Right atrium auricular region (tissue), 2 donors: ENCODE measurements around the gene CRPPA. TPM values are rescaled to one million over a fixed set of nuclear protein-coding genes. Genes with fewer than 3 reads are reported as not detected.

ENCODE experiments used
- DNase-seq: peaks from one replicate; pipeline ENCODE4 v3.0.0-alpha.2; 2019; ENCODE audit warnings: low spot score
- H3K27ac ChIP-seq, 2 donors: fragments of 200-600 bp; sonication (generic); 1 replicate in 1 of 2; 2 replicates in 1 of 2; pipeline ENCODE4 v1.5.1; 2016 to 2019
- H3K27me3 ChIP-seq, 2 donors: fragments of 200-600 bp; sonication (generic); one replicate each; pipeline versions ENCODE4 v1.5.1 to v1.6.0; 2017 to 2019
- H3K36me3 ChIP-seq: fragments of 200-600 bp; sonication (generic); one replicate; pipeline ENCODE4 v1.5.1; 2016
- H3K4me1 ChIP-seq, 2 donors: fragments of 200-600 bp; sonication (generic); one replicate each; pipeline versions ENCODE4 v1.5.1 to v1.6.0; 2017 to 2019
- H3K4me3 ChIP-seq, 2 donors: fragments of 200-600 bp; sonication (generic); 1 replicate in 1 of 2; 2 replicates in 1 of 2; pipeline ENCODE4 v1.5.1; 2017 to 2019; ENCODE audit warnings: mild to moderate bottlenecking in 1 of 2, moderate library complexity in 1 of 2
- H3K9me3 ChIP-seq, 2 donors: fragments of 200-600 bp; sonication (generic); one replicate each; pipeline ENCODE4 v1.5.1; 2019
- CTCF ChIP-seq, 2 donors: fragments of 200-600 bp; sonication (generic); IDR thresholded peaks; one replicate each; pipeline ENCODE4 v1.5.1; 2019; ENCODE audit warnings: antibody characterized with exemption in 2 of 2
- total RNA-seq, 2 donors: library from RNA; depleted of rRNA; stranded (reverse); fragments of >200 nt; gene quantifications; one replicate each; pipeline ENCODE4 v1.1.0, GENCODE V29; 2016

Gene CRPPA
- total RNA-seq: 1 to 10 TPM; 2.2 to 8.0 TPM

- H3K9me3 ChIP-seq: no peaks in the 10 kb centered on the region
- peak within 1 kb of the TSS; percentile 61 to 74 for H3K4me3 ChIP-seq
- H3K27me3 ChIP-seq: no peaks in the 10 kb centered on the region
- no peaks in the 10 kb centered on the region for H3K36me3 ChIP-seq
- no peak for DNase-seq
- H3K27ac ChIP-seq: peak within 1 kb of the TSS; percentile 96 to 98
- TF ChIP-seq CTCF (IDR thresholded peaks at IDR 0.05): no peak
- peaks cover 0 to 24% of the 10 kb centered on the region in 2 donors for H3K4me1 ChIP-seq
Measured at GRCh38 chr7:16421333-16422102, at the start of gene CRPPA. CRPPA (minus strand) TSS chr7:16421538; CDS start chr7:16421322, 216 bp downstream.

DNA sequence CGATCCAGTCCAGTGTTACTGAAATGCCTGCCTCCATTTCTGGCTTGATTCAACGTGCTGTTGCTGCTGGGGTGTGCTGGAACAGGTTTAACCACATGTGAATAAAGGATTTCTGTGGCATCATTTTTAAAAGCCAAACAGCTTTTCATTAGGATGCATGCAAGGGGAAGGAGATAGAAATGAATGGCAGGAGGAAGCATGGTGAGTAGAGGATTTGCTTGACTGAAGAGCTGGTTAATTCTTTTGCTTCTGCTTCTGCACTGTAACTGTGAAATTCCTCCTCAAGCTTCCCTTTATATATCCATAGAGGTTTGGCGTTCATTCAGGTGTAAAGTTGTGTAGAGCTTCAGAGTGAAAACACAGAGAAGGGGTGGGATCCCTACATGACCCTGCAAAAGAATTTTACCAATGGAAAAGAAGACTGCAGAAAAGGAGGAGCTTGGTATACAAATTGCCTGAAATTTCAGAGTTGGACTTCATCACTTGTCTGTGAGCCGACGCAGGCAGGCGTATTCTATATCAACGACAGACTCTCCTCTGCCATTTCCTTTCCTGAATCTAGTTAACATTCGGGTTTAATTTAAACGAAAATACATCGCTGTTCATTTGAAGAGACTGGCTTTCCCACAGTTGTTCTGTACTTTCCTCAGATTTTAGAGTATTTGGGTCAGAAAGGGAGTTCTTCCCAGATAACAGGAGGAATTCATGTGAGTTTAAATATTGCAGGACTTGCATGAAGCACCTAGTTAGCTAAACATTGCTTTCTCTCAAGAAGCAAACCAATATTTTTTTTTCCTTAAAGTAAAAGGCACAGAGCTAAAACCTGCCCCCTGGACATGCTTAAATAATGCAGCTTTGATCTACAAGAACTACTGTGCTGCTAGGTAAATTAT, 44.4 kb upstream of the CRPPA start, which contains the start of gene SOSTDC1:
Gene SOSTDC1, minus strand, starts transcription at position 270 of the 893 bp plus-strand sequence. Its CDS starts 70 bp downstream, at position 200.
- H3K9me3 ChIP-seq: no peaks in the 10 kb centered on the region
- H3K4me1 ChIP-seq: no peaks in the 10 kb centered on the region
- no peaks in the 10 kb centered on the region for H3K36me3 ChIP-seq
- DNase-seq: no peak
- peak within 1 kb of the TSS; percentile 8 to 27 for H3K4me3 ChIP-seq
- H3K27me3 ChIP-seq: no peaks in the 10 kb centered on the region
- no peak for TF ChIP-seq CTCF (IDR thresholded peaks at IDR 0.05)
- H3K27ac ChIP-seq: peak within 1 kb of the TSS in 1 of 2 donors; percentile 44

- no peaks in the 10 kb centered on the region for H3K27me3 ChIP-seq
- H3K27ac ChIP-seq: peak overlapping the region in 1 of 2 donors; percentile 44
- H3K36me3 ChIP-seq: no peaks in the 10 kb centered on the region
- H3K4me3 ChIP-seq: peak overlapping the region; percentile 6 to 23
- TF ChIP-seq CTCF (IDR thresholded peaks at IDR 0.05): no peak
- no peak for DNase-seq
- H3K4me1 ChIP-seq: no peaks in the 10 kb centered on the region
- no peaks in the 10 kb centered on the region for H3K9me3 ChIP-seq
Measured at GRCh38 chr7:16463949-16464715, 42.8 kb upstream of the CRPPA start.

GRCh38 chr7:16463520-16463919, 42.2 kb upstream of the CRPPA start:
- TF ChIP-seq CTCF (IDR thresholded peaks at IDR 0.05): no peak
- DNase-seq: no peak
- Histone ChIP-seq H3K27me3 (no peaks in the 10 kb centered on the region), H3K36me3 (no peaks in the 10 kb centered on the region), H3K9me3 (no peaks in the 10 kb centered on the region), H3K4me1 (no peaks in the 10 kb centered on the region), H3K27ac (peak overlapping the region in 1 of 2 donors; percentile 44), H3K4me3 (peak overlapping the region in 1 of 2 donors; percentile 23)

DNA sequence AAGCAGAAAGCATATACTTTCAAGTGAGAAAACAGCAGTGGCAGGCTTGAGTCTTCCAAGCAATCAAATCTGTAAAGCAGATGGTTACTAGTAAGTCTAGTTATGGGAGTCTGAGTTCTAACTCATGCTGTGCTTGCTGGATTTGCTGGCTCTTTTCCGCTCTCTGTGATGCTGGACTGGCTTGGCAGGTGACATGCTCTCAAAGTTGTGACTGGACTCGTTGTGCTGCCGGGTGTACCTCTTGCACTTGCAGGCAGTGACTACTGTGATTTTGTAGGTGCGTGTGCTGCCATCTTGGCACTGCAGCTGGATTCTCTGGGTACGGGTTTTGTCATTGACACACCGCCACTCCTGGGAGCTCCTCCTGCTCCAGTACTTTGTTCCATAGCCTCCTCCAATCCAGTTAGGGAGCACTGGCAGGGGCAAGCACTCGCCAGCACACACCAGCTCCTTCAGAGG, 41.1 kb upstream of the CRPPA start:
- no peak for DNase-seq
- H3K27me3 ChIP-seq: no peaks in the 10 kb centered on the region
- no peaks in the 10 kb centered on the region for H3K4me1 ChIP-seq
- H3K27ac ChIP-seq: peak overlapping the region in 1 of 2 donors; percentile 68
- no peaks in the 10 kb centered on the region for H3K9me3 ChIP-seq
- H3K4me3 ChIP-seq: no peak overlapping the region
- TF ChIP-seq CTCF (IDR thresholded peaks at IDR 0.05): no peak
- no peaks in the 10 kb centered on the region for H3K36me3 ChIP-seq
